Fibroblast of pulmonary artery (primary cell): ENCODE measurements around the gene LRRC26.
A peak's percentile ranks its signal among the peaks of the same experiment; 100 is the strongest.

ENCODE experiments used
- DNase-seq: peaks from one replicate; pipeline ENCODE4 v3.0.0-alpha.2; 2010; ENCODE audit warnings: low read depth
- H3K4me3 ChIP-seq: replicated peaks from 2 replicates; pipeline ENCODE4 v1.5.1; 2011; ENCODE audit warnings: low read depth, mild to moderate bottlenecking, control low read depth, low read length, moderate library complexity
- CTCF ChIP-seq: IDR thresholded peaks from 2 replicates; pipeline ENCODE4 v1.5.1; 2011; ENCODE audit warnings: mild to moderate bottlenecking, control low read depth, low read length, inconsistent platforms; ENCODE audit errors: missing control alignments

LRRC26 gene

GRCh38 chr9:137175345-137175961 lies 5.6 kb upstream of the LRRC26 start:
- TF ChIP-seq CTCF = peak; percentile 10
- no peak overlapping the region for H3K4me3 ChIP-seq
- no peak for DNase-seq

DNA sequence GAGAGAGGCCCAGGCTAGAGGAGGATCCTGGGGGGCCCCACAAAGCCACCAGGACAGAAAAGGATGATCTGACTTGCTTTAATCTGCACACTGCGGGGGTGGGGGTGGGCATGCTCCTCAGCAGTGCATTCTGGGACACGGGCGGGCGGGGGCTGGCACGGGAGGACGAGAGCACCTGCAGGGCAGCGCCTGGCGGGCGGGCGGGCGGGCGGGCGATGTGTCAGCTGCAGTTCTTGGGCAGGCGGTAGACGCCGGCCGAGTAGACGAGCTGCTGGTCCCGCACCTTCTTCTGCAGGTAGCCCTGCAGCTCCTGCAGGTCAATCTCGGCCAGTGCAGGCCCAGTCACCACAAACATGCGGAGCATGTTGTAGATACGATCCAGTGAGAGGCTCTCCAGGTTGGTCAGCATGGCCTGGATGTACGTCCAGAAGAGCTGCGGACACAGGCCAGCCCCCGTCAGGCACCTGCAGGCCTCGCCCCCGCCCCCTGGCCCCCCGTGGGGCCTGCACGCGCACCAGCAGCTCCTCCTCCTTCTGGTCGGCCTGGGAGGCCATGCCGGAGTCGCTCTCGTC lies 5.0 kb upstream of the LRRC26 start:
- no peak overlapping the region for H3K4me3 ChIP-seq
- DNase-seq = no peak
- no peak for TF ChIP-seq CTCF

- no peak overlapping the region for H3K4me3 ChIP-seq
- TF ChIP-seq CTCF = no peak
- no peak for DNase-seq
Measured at GRCh38 chr9:137173796-137174664, 4.2 kb upstream of the LRRC26 start.

DNA sequence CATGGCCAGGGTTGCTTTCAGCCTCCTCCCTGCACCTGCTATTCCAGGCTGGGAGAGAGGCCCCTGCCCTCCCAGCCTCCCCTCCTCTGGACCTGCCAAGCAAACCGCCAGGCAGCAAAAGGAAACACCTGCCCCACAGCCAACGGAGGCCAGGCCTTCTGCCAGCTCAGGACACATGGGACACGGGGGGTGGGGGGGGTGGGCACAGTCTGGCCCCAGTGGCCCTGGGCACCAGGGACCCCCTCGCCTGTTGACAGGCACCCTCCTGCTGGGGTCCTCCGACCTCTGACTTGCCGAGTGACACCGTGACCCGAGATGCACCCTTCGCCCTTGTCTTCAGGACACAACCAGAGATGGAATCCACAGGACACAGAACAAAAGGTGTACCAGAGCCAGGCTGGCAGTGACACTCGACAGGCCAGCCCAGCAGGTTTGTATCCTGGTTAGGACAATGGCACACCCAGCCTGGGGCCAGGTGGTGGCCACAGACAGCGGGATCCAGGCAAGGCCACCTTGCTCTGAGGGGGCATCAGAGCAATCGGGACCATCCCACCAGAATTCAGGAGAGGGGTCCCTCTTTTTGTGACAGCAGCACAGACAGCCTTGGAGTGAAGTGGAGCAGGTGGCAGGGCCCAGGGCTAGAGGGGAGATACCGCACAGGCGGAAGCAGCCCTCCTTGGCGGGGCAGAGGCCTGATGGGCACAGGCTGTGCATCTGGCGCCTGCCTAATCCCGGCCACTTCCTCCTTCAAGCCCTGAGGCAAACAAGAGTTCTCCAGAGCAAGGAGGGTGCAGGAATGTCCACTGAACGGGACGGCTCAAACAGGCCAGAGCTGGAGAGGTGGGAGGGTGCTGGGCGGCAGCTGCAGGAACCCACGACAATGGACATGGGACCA lies 3.3 kb upstream of the LRRC26 start:
- no peak overlapping the region for H3K4me3 ChIP-seq
- TF ChIP-seq CTCF = no peak
- DNase-seq = no peak

DNA sequence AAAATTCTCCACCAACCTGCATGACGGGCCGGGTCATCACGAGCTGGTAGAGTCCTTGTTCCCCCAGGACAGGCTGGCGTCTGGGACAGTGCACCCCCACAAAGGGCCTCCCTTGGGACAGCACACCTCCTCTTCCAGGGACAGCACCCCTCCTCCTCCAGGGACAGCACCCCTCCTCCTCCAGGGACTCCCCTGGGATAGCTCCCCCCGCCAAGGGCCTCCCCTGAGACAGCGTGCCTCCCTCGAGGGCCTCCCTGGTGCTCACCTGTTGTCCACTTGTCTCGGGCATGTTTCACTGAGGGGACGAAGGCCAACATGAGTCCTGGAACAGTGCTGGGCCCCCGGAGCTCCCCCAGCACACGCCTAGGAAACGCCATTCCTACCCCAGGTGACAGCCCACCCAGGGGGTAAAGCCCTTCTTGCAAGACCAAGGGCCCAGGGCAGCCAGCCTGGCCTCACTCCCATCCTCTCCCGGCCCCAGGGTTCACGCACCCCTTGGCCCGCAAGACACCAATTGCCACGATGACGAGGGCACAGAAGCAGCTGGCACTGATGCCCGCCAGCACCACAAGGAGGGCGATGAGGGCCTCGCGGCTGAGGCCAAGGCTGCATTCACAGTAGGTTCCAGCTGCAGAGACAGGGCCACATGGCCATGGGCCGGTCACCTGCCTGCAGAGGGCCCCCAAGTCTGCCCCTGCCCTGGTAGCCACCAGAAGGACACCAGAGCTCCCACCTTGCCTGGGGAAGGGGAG lies 1.5 kb upstream of the LRRC26 start:
- no peak for DNase-seq
- TF ChIP-seq CTCF = no peak
- no peak overlapping the region for H3K4me3 ChIP-seq
